OCI-LY1 (cell line): ENCODE results near the gene PACRG.

Experiments
- H2AFZ ChIP-seq: fragments of 200-600 bp; sonication (generic), shearing (Covaris generic); 2 replicates; pipeline ENCODE4 v1.6.0; 2014; ENCODE audit warnings: antibody characterized with exemption, mild to moderate bottlenecking, low read length
- H3F3A ChIP-seq: fragments of 200-600 bp; sonication (generic), shearing (Covaris generic); 2 replicates; pipeline ENCODE4 v1.6.0; 2014; ENCODE audit warnings: mild to moderate bottlenecking, antibody characterized with exemption, low read length, moderate library complexity; ENCODE audit not compliant: insufficient read depth
- H3K27ac ChIP-seq: fragments of 200-600 bp; sonication (generic); 2 replicates; pipeline ENCODE4 v1.5.1; 2014; ENCODE audit warnings: low read length, mixed run types, mild to moderate bottlenecking, low read depth; ENCODE audit not compliant: poor library complexity, severe bottlenecking
- H3K27me3 ChIP-seq: fragments of 200-600 bp; sonication (generic); 2 replicates; pipeline ENCODE4 v1.6.0; 2014; ENCODE audit warnings: antibody characterized with exemption, mild to moderate bottlenecking, low read length, moderate library complexity; ENCODE audit not compliant: insufficient read depth
- H3K36me3 ChIP-seq: fragments of 200-600 bp; sonication (generic); 2 replicates; pipeline ENCODE4 v1.6.1; 2014; ENCODE audit warnings: mild to moderate bottlenecking, antibody characterized with exemption, low read length, moderate library complexity, mixed read lengths; ENCODE audit not compliant: insufficient read depth
- H3K4me1 ChIP-seq: fragments of 200-600 bp; sonication (generic); 2 replicates; pipeline ENCODE4 v1.5.1; 2014; ENCODE audit warnings: mild to moderate bottlenecking, low read length, moderate library complexity; ENCODE audit not compliant: insufficient read depth, severe bottlenecking
- H3K4me2 ChIP-seq: fragments of 200-600 bp; sonication (generic), shearing (Covaris generic); 2 replicates; pipeline ENCODE4 v1.6.1; 2014; ENCODE audit warnings: low read length
- H3K4me3 ChIP-seq: fragments of 200-600 bp; sonication (generic); 2 replicates; pipeline ENCODE4 v1.5.1; 2014; ENCODE audit warnings: low read length, low read depth, mild to moderate bottlenecking, mixed read lengths; ENCODE audit not compliant: poor library complexity, severe bottlenecking
- H3K79me2 ChIP-seq: fragments of 200-600 bp; shearing (Covaris generic); 2 replicates; pipeline ENCODE4 v1.6.1; 2016; ENCODE audit warnings: mixed run types, low read length, mixed read lengths; ENCODE audit not compliant: insufficient read depth
- H3K9ac ChIP-seq: fragments of 200-600 bp; sonication (generic), shearing (Covaris generic); 2 replicates; pipeline ENCODE4 v1.6.1; 2014; ENCODE audit warnings: mild to moderate bottlenecking, low read length, mixed read lengths
- H3K9me2 ChIP-seq: fragments of 200-600 bp; sonication (generic), shearing (Covaris generic); 2 replicates; pipeline ENCODE4 v1.6.1; 2014; ENCODE audit warnings: low read depth, mild to moderate bottlenecking, low read length, mixed read lengths
- H3K9me3 ChIP-seq: fragments of 200-600 bp; shearing (Covaris generic); 2 replicates; pipeline ENCODE4 v1.6.1; 2014; ENCODE audit warnings: low read length, mixed read lengths
- H4K20me1 ChIP-seq: fragments of 200-600 bp; sonication (generic), shearing (Covaris generic); 2 replicates; pipeline ENCODE4 v1.6.0; 2016; ENCODE audit warnings: mild to moderate bottlenecking, low read length; ENCODE audit not compliant: insufficient read depth
- CTCF ChIP-seq: fragments of 200-600 bp; sonication (generic), shearing (Covaris generic); IDR thresholded peaks from 2 replicates; pipeline ENCODE4 v1.5.1; 2017; ENCODE audit warnings: mild to moderate bottlenecking, antibody characterized with exemption, low read length, moderate library complexity, mixed read lengths
- EZH2 ChIP-seq: fragments of 200-600 bp; sonication (generic), shearing (Covaris generic); IDR thresholded peaks from 2 replicates; pipeline ENCODE4 v1.8.0; 2017; ENCODE audit warnings: borderline replicate concordance, mixed run types, mild to moderate bottlenecking, antibody characterized with exemption, low read length, moderate library complexity, mixed read lengths

PACRG gene

GRCh38 chr6:162821102-162821501, 93.3 kb downstream of the PACRG start:
- Histone ChIP-seq H3K27me3 (no peaks in the 10 kb centered on the region), H3K9me3 (no peaks in the 10 kb centered on the region), H3K4me1 (no peaks in the 10 kb centered on the region), H3K4me3 (no peak overlapping the region), H2AFZ (no peak overlapping the region), H3K36me3 (no peaks in the 10 kb centered on the region), H3F3A (no peaks in the 10 kb centered on the region), H3K79me2 (no peaks in the 10 kb centered on the region), H3K9ac (no peak overlapping the region), H3K4me2 (no peak overlapping the region), H3K9me2 (no peaks in the 10 kb centered on the region), H3K27ac (no peak overlapping the region), H4K20me1 (no peaks in the 10 kb centered on the region)
- TF ChIP-seq EZH2 (no peak), CTCF (no peak)

- Histone ChIP-seq H3K36me3 (no peaks in the 10 kb centered on the region), H3K4me3 (no peak overlapping the region), H3K27me3 (no peaks in the 10 kb centered on the region), H4K20me1 (no peaks in the 10 kb centered on the region), H3K9me2 (no peaks in the 10 kb centered on the region), H3K9me3 (no peaks in the 10 kb centered on the region), H3K9ac (no peak overlapping the region), H2AFZ (no peak overlapping the region), H3K79me2 (no peaks in the 10 kb centered on the region), H3F3A (no peaks in the 10 kb centered on the region), H3K4me2 (no peak overlapping the region), H3K27ac (no peak overlapping the region), H3K4me1 (no peaks in the 10 kb centered on the region)
- TF ChIP-seq CTCF (no peak), EZH2 (no peak)
Observed at GRCh38 chr6:162825597-162825996, 97.8 kb downstream of the PACRG start.

GRCh38 chr6:162829013-162829742, 101.4 kb downstream of the PACRG start:
- Histone ChIP-seq H3K36me3 (no peaks in the 10 kb centered on the region), H3K4me2 (no peak overlapping the region), H3K27me3 (no peaks in the 10 kb centered on the region), H3K4me3 (no peak overlapping the region), H3K9me2 (no peaks in the 10 kb centered on the region), H3K4me1 (no peaks in the 10 kb centered on the region), H2AFZ (no peak overlapping the region), H4K20me1 (no peaks in the 10 kb centered on the region), H3K27ac (no peak overlapping the region), H3K79me2 (no peaks in the 10 kb centered on the region), H3K9ac (no peak overlapping the region), H3F3A (no peaks in the 10 kb centered on the region), H3K9me3 (no peaks in the 10 kb centered on the region)
- TF ChIP-seq CTCF: no peak
- no peak for TF ChIP-seq EZH2
